ENCODE measurements around the gene KRTAP12-4.

- TF ChIP-seq CTCF (IDR thresholded peaks at IDR 0.05) (no peak), POLR2A (IDR thresholded peaks at IDR 0.05; ENCODE audit: low read depth) (no peak), POLR2AphosphoS5 (IDR thresholded peaks at IDR 0.05) (no peak), EP300 (IDR thresholded peaks at IDR 0.05) (no peak)
These were observed 41.2 kb upstream of the KRTAP12-4 start for GRCh38 chr21:44695641-44696040.
